ENCODE results near the gene ENKD1. TPM values are rescaled to one million over a fixed set of nuclear protein-coding genes. Genes with fewer than 3 reads are reported as not detected.

ENKD1 gene
- 11.0 and 11.8 TPM in 2 replicates for total RNA-seq

DNA sequence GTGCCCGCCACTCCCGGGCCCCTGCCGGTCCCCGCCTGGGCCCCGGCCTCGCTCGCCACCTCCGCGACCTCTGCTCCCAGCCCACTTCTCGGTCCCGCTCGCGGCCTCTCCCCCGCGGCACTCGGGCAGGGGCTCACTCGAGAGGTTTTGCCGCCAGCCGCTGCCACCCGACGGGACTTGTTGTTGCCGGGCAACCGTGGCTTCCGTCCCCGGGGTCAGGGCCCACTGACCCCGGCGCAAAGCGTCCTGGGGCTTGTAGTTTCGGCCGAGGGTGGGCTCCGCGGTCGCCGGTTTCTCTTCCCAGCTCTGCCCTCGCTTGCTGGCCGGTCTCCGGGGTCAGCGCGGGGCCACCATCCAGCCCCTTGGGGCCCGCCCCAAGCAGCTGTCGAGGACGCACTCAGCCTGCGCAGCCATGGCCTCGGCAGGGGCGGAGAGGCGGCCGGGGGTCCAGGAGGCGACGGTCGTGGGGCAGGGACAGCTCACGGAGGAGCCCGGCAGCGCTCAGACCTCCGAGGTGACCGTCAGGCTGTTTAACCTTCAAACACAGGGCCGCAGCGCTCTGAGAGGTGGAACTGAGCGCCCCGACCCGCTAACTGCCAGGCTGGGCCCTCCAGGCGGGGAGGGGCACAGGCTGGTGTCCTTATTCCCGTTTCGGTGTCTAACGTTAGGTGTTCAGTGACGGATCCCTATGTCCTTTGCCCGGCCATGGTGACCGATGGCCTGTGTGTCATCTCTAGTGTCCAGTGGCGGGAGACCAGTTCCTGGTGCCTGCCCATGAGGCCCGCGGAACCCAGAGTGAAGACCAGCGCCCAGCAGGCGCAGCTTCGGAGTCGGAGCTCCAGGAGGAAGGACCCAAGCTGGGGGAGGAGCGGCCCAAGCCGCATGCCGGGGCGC is at the start of gene ENKD1, which contains the start of gene C16orf86:
TSS of gene ENKD1 (minus strand) at position 192 of the 894 bp plus-strand sequence. CDS start 308 bp downstream, outside the sequence.
TSS of gene C16orf86 (plus strand) at position 256 of the 894 bp plus-strand sequence. CDS start at position 413, 157 bp downstream.
- intact Hi-C loops (cut with micrococcal nuclease), result no loop called here
- Mint-ChIP-seq H3K4me3 (peak within 1 kb of the TSS; percentile 83), H3K27me3 (ENCODE audit: insufficient read depth) (no peaks in the 10 kb centered on the region), H3K27ac (peak within 1 kb of the TSS; percentile 40), H3K36me3 (ENCODE audit: low read depth) (no peaks in the 10 kb centered on the region), H3K4me1 (ENCODE audit: low read depth) (peaks cover 5% of the 10 kb centered on the region), H3K9me3 (no peaks in the 10 kb centered on the region)
- DNase-seq (ENCODE audit: low spot score), result peak; percentile 78

DNA sequence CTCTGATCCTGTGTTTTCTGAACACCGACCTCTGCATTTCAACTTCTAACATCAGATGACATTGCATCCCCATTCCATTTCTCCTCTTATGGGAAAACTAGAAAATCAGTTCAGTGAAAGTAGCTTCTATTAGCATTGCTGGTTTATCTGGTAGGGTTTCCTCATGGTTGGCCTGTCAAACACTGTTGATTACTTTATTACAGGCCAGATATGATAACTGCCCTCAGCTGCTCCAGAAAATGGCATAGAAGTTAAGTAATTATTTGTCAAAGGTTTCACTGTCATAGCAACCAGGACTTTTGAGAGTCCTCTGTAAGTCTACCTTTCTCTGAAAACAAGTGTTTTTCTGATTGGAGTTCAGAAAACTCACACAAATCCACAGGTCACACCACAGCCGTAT is 49.5 kb upstream of the ENKD1 start:
- Mint-ChIP-seq H3K27ac (no peak overlapping the region), H3K4me1 (ENCODE audit: low read depth) (peaks cover 41% of the 10 kb centered on the region), H3K27me3 (ENCODE audit: insufficient read depth) (no peaks in the 10 kb centered on the region), H3K4me3 (no peak overlapping the region), H3K36me3 (ENCODE audit: low read depth) (peaks cover 14% of the 10 kb centered on the region), H3K9me3 (no peaks in the 10 kb centered on the region)
- DNase-seq (ENCODE audit: low spot score), result no peak
- intact Hi-C loops (cut with micrococcal nuclease), result no loop called here

DNA sequence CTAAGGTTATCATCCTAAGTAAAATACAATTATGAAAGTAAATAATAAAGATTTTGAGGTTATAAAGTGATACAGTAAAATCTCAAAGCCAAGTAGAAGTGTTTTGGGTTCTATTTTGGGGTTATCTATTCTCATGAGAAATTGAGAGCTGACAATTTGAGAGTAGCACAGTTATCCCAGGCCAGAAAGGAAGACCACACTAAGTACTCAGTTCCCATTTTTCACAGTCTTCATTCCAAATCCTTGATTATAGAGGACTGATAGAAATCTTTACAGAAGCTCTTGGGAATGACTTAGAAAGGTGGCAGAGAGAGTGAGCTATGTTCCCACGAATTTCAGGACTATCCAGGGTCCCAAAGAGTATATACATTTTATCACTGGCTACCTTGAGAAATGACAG is 48.0 kb upstream of the ENKD1 start:
- H3K9me3 Mint-ChIP-seq, result no peaks in the 10 kb centered on the region
- intact Hi-C loops (cut with micrococcal nuclease), result no loop called here
- no peaks in the 10 kb centered on the region for H3K27me3 Mint-ChIP-seq (ENCODE audit: insufficient read depth)
- no peak for DNase-seq (ENCODE audit: low spot score)
- H3K27ac Mint-ChIP-seq, result no peak overlapping the region
- H3K4me3 Mint-ChIP-seq, result no peak overlapping the region
- peaks cover 26% of the 10 kb centered on the region for H3K4me1 Mint-ChIP-seq (ENCODE audit: low read depth)
- peaks cover 14% of the 10 kb centered on the region for H3K36me3 Mint-ChIP-seq (ENCODE audit: low read depth)

GRCh38 chr16:67713647-67714273 is 47.2 kb upstream of the ENKD1 start:
- intact Hi-C loops (cut with micrococcal nuclease), result no loop called here
- no peaks in the 10 kb centered on the region for H3K27me3 Mint-ChIP-seq (ENCODE audit: insufficient read depth)
- no peaks in the 10 kb centered on the region for H3K9me3 Mint-ChIP-seq
- peaks cover 23% of the 10 kb centered on the region for H3K4me1 Mint-ChIP-seq (ENCODE audit: low read depth)
- peaks cover 12% of the 10 kb centered on the region for H3K36me3 Mint-ChIP-seq (ENCODE audit: low read depth)
- no peak for DNase-seq (ENCODE audit: low spot score)
- H3K4me3 Mint-ChIP-seq, result no peak overlapping the region
- no peak overlapping the region for H3K27ac Mint-ChIP-seq

- Mint-ChIP-seq H3K4me3 (no peak overlapping the region), H3K36me3 (ENCODE audit: low read depth) (peaks cover 4% of the 10 kb centered on the region), H3K4me1 (ENCODE audit: low read depth) (peaks cover 9% of the 10 kb centered on the region), H3K27me3 (ENCODE audit: insufficient read depth) (no peaks in the 10 kb centered on the region), H3K9me3 (no peaks in the 10 kb centered on the region), H3K27ac (no peak overlapping the region)
- intact Hi-C loops (cut with micrococcal nuclease), result no loop called here
- DNase-seq (ENCODE audit: low spot score), result no peak
Measured at GRCh38 chr16:67710607-67711006, 44.1 kb upstream of the ENKD1 start.

DNA sequence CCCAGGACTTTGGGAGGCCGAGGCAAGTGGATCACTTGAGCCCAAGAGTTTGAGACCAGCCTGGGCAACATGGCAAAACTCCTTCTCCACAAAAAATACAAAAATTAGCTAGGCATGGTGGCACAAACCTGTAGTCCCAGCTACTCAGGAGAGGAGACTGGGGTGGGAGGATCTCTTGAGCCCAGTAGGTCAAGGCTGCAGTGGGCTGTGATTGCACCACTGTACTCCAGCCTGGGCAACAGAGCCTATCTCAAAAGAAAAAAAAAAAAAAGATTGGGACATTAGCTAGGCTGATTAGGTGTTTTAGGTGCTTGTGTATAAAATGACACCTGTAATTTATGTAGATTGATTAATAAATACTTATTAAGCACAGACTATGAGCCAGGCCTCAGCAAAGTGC is 42.5 kb upstream of the ENKD1 start:
- H3K4me3 Mint-ChIP-seq, result no peak overlapping the region
- peaks cover 18% of the 10 kb centered on the region for H3K4me1 Mint-ChIP-seq (ENCODE audit: low read depth)
- no peaks in the 10 kb centered on the region for H3K9me3 Mint-ChIP-seq
- H3K36me3 Mint-ChIP-seq (ENCODE audit: low read depth), result peaks cover 1% of the 10 kb centered on the region
- intact Hi-C loops (cut with micrococcal nuclease), result no loop called here
- no peak overlapping the region for H3K27ac Mint-ChIP-seq
- H3K27me3 Mint-ChIP-seq (ENCODE audit: insufficient read depth), result no peaks in the 10 kb centered on the region
- DNase-seq (ENCODE audit: low spot score), result no peak

DNA sequence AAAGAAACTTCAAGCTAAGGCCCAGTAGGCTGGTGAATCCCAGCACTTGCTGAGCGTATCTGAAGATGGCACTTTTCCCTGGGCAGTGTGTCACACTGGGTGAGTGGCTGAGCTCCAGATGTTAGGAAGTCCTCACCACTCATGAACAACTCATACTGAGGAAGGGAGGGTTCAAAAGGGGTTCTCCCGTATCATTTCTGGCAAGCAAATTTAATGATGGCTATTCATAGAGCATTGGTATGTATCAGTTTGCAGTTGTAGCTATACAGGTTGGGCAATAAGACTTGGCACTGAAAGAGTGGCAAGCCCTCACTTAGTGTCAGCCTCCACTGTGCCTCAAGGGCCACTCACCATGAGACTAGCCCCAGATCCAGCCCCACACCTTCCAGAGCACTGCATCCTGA is 41.8 kb upstream of the ENKD1 start:
- H3K27me3 Mint-ChIP-seq (ENCODE audit: insufficient read depth), result no peaks in the 10 kb centered on the region
- intact Hi-C loops (cut with micrococcal nuclease), result no loop called here
- H3K27ac Mint-ChIP-seq, result no peak overlapping the region
- H3K4me3 Mint-ChIP-seq, result no peak overlapping the region
- no peak for DNase-seq (ENCODE audit: low spot score)
- peaks cover 20% of the 10 kb centered on the region for H3K4me1 Mint-ChIP-seq (ENCODE audit: low read depth)
- H3K36me3 Mint-ChIP-seq (ENCODE audit: low read depth), result peaks cover 1% of the 10 kb centered on the region
- no peaks in the 10 kb centered on the region for H3K9me3 Mint-ChIP-seq

DNA sequence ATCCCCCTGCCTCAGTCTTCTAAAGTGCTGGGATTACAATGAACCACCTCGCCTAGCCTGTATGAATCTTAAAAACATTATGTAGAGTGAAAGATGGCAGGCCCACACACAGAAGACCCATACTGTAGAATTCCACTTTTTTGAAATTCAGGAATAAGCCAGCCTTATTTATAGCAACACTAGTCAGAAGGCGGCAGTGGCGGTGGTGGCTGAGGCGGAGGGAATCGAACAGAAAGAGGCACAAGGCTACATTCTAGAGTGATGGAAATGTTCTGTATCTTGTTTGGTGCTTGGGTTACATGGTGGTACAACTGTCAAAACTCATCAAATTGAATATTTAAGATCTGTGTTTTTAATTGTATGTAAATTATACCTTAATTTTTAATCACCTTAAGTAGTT is 41.2 kb upstream of the ENKD1 start:
- no peak for DNase-seq (ENCODE audit: low spot score)
- Mint-ChIP-seq H3K4me1 (ENCODE audit: low read depth) (peaks cover 22% of the 10 kb centered on the region), H3K27me3 (ENCODE audit: insufficient read depth) (no peaks in the 10 kb centered on the region), H3K9me3 (no peaks in the 10 kb centered on the region), H3K36me3 (ENCODE audit: low read depth) (no peaks in the 10 kb centered on the region), H3K27ac (no peak overlapping the region), H3K4me3 (no peak overlapping the region)
- intact Hi-C loops (cut with micrococcal nuclease), result no loop called here

- H3K27me3 Mint-ChIP-seq (ENCODE audit: insufficient read depth), result no peaks in the 10 kb centered on the region
- no peaks in the 10 kb centered on the region for H3K36me3 Mint-ChIP-seq (ENCODE audit: low read depth)
- no peak for DNase-seq (ENCODE audit: low spot score)
- intact Hi-C loops (cut with micrococcal nuclease), result no loop called here
- peaks cover 25% of the 10 kb centered on the region for H3K4me1 Mint-ChIP-seq (ENCODE audit: low read depth)
- H3K4me3 Mint-ChIP-seq, result no peak overlapping the region
- no peaks in the 10 kb centered on the region for H3K9me3 Mint-ChIP-seq
- H3K27ac Mint-ChIP-seq, result no peak overlapping the region
Measured at GRCh38 chr16:67707210-67707609, 40.7 kb upstream of the ENKD1 start.

- Mint-ChIP-seq H3K9me3 (no peaks in the 10 kb centered on the region), H3K4me3 (no peak overlapping the region), H3K27me3 (ENCODE audit: insufficient read depth) (no peaks in the 10 kb centered on the region), H3K4me1 (ENCODE audit: low read depth) (peaks cover 30% of the 10 kb centered on the region), H3K36me3 (ENCODE audit: low read depth) (no peaks in the 10 kb centered on the region), H3K27ac (peak overlapping the region; percentile 80)
- intact Hi-C loops (cut with micrococcal nuclease), result no loop called here
- DNase-seq (ENCODE audit: low spot score), result no peak
Measured at GRCh38 chr16:67704110-67704509, 37.6 kb upstream of the ENKD1 start.

DNA sequence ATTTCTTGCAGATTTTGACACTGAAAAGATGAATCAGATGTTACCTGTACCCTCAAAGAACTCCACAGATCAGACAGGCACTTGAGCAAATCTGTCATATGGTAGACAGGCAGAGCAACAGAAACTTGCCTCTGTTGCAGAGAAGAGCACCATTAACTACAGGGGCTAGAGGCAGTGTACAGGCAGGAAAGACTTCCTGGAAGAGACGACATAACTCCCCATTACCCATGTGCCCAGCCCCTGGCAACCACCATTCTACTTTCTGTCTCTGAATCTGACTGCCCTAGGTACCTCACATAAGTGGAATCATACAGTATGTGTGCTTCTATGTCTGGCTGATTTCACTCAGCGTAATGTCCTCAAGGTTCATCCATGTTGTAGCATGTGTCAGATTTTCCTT is 37.1 kb upstream of the ENKD1 start:
- peak overlapping the region; percentile 7 for H3K4me3 Mint-ChIP-seq
- no peaks in the 10 kb centered on the region for H3K36me3 Mint-ChIP-seq (ENCODE audit: low read depth)
- no peaks in the 10 kb centered on the region for H3K9me3 Mint-ChIP-seq
- peak overlapping the region; percentile 80 for H3K27ac Mint-ChIP-seq
- DNase-seq (ENCODE audit: low spot score), result no peak
- H3K4me1 Mint-ChIP-seq (ENCODE audit: low read depth), result peaks cover 30% of the 10 kb centered on the region
- no peaks in the 10 kb centered on the region for H3K27me3 Mint-ChIP-seq (ENCODE audit: insufficient read depth)
- intact Hi-C loops (cut with micrococcal nuclease), result no loop called here

DNA sequence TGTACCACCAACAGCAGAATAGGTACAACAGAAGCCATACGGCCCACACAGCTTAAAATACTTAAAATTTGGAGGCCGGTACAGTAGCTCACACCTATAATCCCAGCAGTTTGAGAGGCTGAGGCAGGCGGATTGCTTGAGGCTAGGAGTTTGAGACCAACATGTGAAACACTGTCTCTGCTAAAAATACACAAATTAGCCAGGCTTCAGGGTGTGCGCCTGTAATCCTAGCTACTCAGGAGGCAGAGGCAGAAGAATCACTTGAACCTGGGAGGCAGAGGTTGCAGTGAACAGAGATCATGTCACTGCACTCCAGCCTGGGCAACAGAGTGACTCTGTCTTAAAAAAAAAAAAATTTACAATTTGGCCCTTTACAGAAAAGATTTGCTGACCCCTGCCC is 35.6 kb upstream of the ENKD1 start:
- intact Hi-C loops (cut with micrococcal nuclease), result no loop called here
- no peak overlapping the region for H3K4me3 Mint-ChIP-seq
- no peaks in the 10 kb centered on the region for H3K36me3 Mint-ChIP-seq (ENCODE audit: low read depth)
- no peak overlapping the region for H3K27ac Mint-ChIP-seq
- H3K4me1 Mint-ChIP-seq (ENCODE audit: low read depth), result peaks cover 30% of the 10 kb centered on the region
- no peak for DNase-seq (ENCODE audit: low spot score)
- no peaks in the 10 kb centered on the region for H3K27me3 Mint-ChIP-seq (ENCODE audit: insufficient read depth)
- H3K9me3 Mint-ChIP-seq, result no peaks in the 10 kb centered on the region

DNA sequence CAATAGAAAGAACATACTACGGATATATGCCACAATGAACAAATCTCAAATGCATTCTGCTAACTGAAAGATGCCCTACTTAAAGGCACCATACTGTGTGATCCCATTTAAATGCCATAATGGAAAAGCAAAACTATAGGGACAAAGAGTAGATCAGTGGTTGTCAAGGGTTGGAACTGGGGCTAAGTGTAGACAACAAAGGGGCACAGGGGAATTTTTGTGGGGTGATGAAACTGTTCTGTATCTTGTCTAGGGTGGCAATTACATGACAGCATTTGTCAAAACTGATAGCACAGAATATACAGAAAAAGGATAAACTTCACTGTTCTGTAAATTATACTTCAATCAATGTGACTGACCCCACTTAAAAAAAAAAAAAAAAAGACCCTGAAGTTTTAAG is 34.9 kb upstream of the ENKD1 start:
- intact Hi-C loops (cut with micrococcal nuclease), result no loop called here
- no peaks in the 10 kb centered on the region for H3K36me3 Mint-ChIP-seq (ENCODE audit: low read depth)
- H3K27ac Mint-ChIP-seq, result no peak overlapping the region
- H3K4me3 Mint-ChIP-seq, result no peak overlapping the region
- no peaks in the 10 kb centered on the region for H3K9me3 Mint-ChIP-seq
- peaks cover 30% of the 10 kb centered on the region for H3K4me1 Mint-ChIP-seq (ENCODE audit: low read depth)
- no peak for DNase-seq (ENCODE audit: low spot score)
- no peaks in the 10 kb centered on the region for H3K27me3 Mint-ChIP-seq (ENCODE audit: insufficient read depth)
